Chondrocyte (in vitro differentiated cells): ENCODE data around the gene ATP5IF1. TPM values are rescaled to one million over a fixed set of nuclear protein-coding genes. Genes with fewer than 3 reads are reported as not detected.

Experiments used
- DNase-seq: peaks from one replicate; pipeline ENCODE4 v3.0.0; 2021; ENCODE audit warnings: mixed read lengths, low spot score
- H3K27ac Mint-ChIP-seq: one replicate; pipeline ENCODE4 v1.8.0; 2021; ENCODE audit warnings: mild to moderate bottlenecking, moderate library complexity, mixed read lengths; ENCODE audit not compliant: unreplicated experiment
- H3K27me3 Mint-ChIP-seq: 2 replicates; pipeline ENCODE4 v1.8.0; 2021; ENCODE audit warnings: low read depth, mixed read lengths
- H3K36me3 Mint-ChIP-seq: 2 replicates; pipeline ENCODE4 v1.8.0; 2021; ENCODE audit warnings: low read depth, mixed read lengths
- H3K4me1 Mint-ChIP-seq: 2 replicates; pipeline ENCODE4 v1.8.0; 2021; ENCODE audit warnings: low read depth, mild to moderate bottlenecking, mixed read lengths
- H3K4me3 Mint-ChIP-seq: one replicate; pipeline ENCODE4 v1.8.0; 2021; ENCODE audit warnings: mild to moderate bottlenecking, moderate library complexity, mixed read lengths; ENCODE audit not compliant: unreplicated experiment
- H3K9me3 Mint-ChIP-seq: 2 replicates; pipeline ENCODE4 v1.8.0; 2021; ENCODE audit warnings: low read depth, mixed read lengths
- CTCF ChIP-seq: fragments of 200-600 bp; sonication (generic); IDR thresholded peaks from 2 replicates; pipeline ENCODE4 v1.5.0; 2021; ENCODE audit warnings: antibody characterized with exemption, mild to moderate bottlenecking, moderate library complexity
- total RNA-seq: library from RNA; stranded (reverse); gene quantifications from 3 replicates; pipeline ENCODE4 v1.2.1, GENCODE V29; 2021

The ATP5IF1 gene
- total RNA-seq, 1 donor from 2014 or later, result 125 TPM

- no peak for DNase-seq
- Mint-ChIP-seq H3K4me3 (no peak overlapping the region), H3K27ac (no peak overlapping the region), H3K9me3 (no peaks in the 10 kb centered on the region), H3K4me1 (peaks cover 14% of the 10 kb centered on the region), H3K27me3 (no peaks in the 10 kb centered on the region), H3K36me3 (peaks cover 13% of the 10 kb centered on the region)
- TF ChIP-seq CTCF, result no peak
Observed at GRCh38 chr1:28286111-28286510, 50.2 kb downstream of the ATP5IF1 start.

Other genes with a start within 250 kb of the ATP5IF1 start
- 13.5 to 17.9 TPM (median 15.7 TPM) in 3 replicates for gene EYA3, start 147.5 kb upstream of the ATP5IF1 start, total RNA-seq
- gene PTAFR, start 59.4 kb upstream of the ATP5IF1 start, total RNA-seq, result 0.07 to 0.10 TPM in 2 of 3 replicates, not detected in the other
- 69.2 to 85.6 TPM (median 72.8 TPM) in 3 replicates for gene DNAJC8, start 3.1 kb upstream of the ATP5IF1 start, total RNA-seq
- gene SESN2, start 23.4 kb downstream of the ATP5IF1 start, total RNA-seq, result 11.6 to 56.2 TPM (median 54.7 TPM) in 3 replicates
- 10.9 to 12.2 TPM (median 11.3 TPM) in 3 replicates for gene MED18, start 92.9 kb downstream of the ATP5IF1 start, total RNA-seq
- gene PHACTR4, start 133.6 kb downstream of the ATP5IF1 start, total RNA-seq, result 39.6 to 45.7 TPM (median 39.9 TPM) in 3 replicates